HFFc6 (cell line): Measurements from ENCODE around the gene PLEKHJ1. TPM values are rescaled to one million over a fixed set of nuclear protein-coding genes. Genes with fewer than 3 reads are reported as not detected.

Experiments
- DNase-seq: peaks from one replicate; pipeline ENCODE4 v3.0.0-alpha.2; 2018
- H3K27ac Mint-ChIP-seq: 2 replicates; pipeline ENCODE4 v1.8.0; 2020; ENCODE audit warnings: mild to moderate bottlenecking, mixed read lengths
- H3K27me3 Mint-ChIP-seq: 2 replicates; pipeline ENCODE4 v1.8.0; 2021; ENCODE audit warnings: mild to moderate bottlenecking, moderate library complexity, mixed read lengths; ENCODE audit not compliant: insufficient read depth
- H3K36me3 Mint-ChIP-seq: 2 replicates; pipeline ENCODE4 v1.8.0; 2021; ENCODE audit warnings: low read depth, mixed read lengths
- H3K4me1 Mint-ChIP-seq: 2 replicates; pipeline ENCODE4 v1.8.0; 2020; ENCODE audit warnings: low read depth, mixed read lengths
- H3K4me3 Mint-ChIP-seq: 2 replicates; pipeline ENCODE4 v1.8.0; 2020; ENCODE audit warnings: mild to moderate bottlenecking, moderate library complexity, mixed read lengths
- H3K9me3 Mint-ChIP-seq: 2 replicates; pipeline ENCODE4 v1.8.0; 2020; ENCODE audit warnings: mild to moderate bottlenecking, mixed read lengths
- total RNA-seq, 6 experiments: library from RNA; stranded (reverse); fragmentation: NEBNext Ultra II Directional; extraction: Animal tissue kit (Norgen Biotek cat#: 25700); gene quantifications; 2 replicates in 1 of 6; 3 replicates in 5 of 6; pipeline ENCODE4 v1.2.3, GENCODE V29; 2021
- TF ChIP-seq, protein P1 (sequence below): fragments of 200-600 bp; sonication (generic); IDR thresholded peaks from 2 replicates; pipeline ENCODE4 v1.5.0; 2021; ENCODE audit warnings: antibody characterized with exemption, mild to moderate bottlenecking

PLEKHJ1 gene
- total RNA-seq, 6 experiments from 2014 or later = 45.9 to 57.3 (median 50.2) TPM

DNA sequence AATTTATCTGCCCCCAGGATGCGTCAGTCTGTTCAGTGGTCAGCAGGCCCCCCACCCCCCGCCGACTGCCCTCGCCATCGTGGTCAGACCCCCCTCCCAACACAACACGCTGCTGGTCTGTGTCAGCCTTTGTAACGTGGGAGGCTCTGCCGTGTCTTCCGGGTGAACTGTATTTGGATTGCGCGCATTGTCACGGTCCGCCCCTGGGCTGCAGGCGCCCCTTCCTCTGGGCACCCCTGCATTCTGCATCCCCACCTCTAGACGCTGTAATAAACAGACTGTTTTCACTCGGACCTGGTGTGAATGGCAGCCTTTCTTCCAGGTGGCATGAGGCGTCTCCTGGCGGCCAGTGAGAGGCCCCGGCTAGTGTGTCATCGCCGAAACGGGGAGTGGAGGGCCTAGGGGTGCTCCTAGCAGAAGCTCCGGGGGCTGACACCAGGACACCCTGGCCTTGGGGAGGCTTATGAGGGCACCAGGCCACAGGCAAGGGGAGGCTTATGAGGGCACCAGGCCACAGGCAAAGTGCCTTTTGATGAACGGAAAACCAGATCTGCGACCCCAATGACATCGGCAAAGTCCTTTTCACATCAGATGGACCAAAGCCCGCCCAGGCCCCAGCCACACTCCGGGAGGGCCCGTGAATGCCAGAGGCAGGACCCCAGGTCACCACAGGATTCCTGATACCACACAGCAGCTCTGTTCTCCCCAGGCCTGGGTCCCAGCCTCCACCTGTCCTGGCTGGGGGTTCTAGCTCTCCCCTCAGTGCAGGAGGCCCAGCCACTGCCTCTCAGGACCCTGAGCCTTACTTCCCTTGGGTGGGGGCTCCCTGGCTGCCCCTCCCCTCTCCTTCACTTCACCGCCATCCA, 3.6 kb downstream of the PLEKHJ1 start:
- TF ChIP-seq, protein P1, sequence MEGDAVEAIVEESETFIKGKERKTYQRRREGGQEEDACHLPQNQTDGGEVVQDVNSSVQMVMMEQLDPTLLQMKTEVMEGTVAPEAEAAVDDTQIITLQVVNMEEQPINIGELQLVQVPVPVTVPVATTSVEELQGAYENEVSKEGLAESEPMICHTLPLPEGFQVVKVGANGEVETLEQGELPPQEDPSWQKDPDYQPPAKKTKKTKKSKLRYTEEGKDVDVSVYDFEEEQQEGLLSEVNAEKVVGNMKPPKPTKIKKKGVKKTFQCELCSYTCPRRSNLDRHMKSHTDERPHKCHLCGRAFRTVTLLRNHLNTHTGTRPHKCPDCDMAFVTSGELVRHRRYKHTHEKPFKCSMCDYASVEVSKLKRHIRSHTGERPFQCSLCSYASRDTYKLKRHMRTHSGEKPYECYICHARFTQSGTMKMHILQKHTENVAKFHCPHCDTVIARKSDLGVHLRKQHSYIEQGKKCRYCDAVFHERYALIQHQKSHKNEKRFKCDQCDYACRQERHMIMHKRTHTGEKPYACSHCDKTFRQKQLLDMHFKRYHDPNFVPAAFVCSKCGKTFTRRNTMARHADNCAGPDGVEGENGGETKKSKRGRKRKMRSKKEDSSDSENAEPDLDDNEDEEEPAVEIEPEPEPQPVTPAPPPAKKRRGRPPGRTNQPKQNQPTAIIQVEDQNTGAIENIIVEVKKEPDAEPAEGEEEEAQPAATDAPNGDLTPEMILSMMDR = no peak
- H3K27ac Mint-ChIP-seq = 0 out of 2 replicates have a peak overlapping the region, but pooled peaks have one; percentile 7
- peaks cover 13% of the 10 kb centered on the region for H3K9me3 Mint-ChIP-seq
- H3K4me3 Mint-ChIP-seq = peak overlapping the region; percentile 20; the same call in 1 of the 2 replicates
- H3K27me3 Mint-ChIP-seq = peaks cover 14% of the 10 kb centered on the region
- H3K4me1 Mint-ChIP-seq = peaks cover 16% of the 10 kb centered on the region; the same call in 1 of the 2 replicates
- no peak for DNase-seq
- H3K36me3 Mint-ChIP-seq = peaks cover 24% of the 10 kb centered on the region

DNA sequence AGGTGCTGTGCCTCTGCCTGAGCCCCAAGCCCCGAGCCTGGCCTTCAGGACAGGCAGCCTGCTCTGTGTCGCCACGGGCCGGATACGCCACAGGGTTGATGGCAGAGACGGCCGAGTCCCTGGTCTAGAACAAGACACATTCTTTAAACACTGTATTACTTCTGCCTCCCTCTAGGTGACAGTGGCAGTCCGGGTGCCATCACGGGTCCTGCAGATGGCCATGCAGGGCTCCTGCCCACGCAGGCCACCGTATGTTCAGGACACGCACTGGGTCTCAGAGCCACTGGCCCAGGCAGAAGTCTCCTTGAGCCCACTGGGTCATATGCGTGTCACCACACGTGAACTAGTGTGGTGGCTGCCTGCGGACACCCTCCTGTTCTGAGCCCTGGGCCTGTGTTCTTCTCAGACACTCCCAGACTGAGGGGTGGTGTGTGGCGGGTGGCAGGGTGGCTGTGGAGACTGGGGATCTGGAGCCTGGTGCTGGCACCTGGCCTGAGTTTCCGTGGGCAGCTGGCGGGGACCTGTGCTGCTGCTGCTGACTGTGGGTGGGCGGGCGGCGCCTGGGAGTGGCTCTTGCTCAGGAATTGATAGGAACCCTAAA, 4.4 kb downstream of the PLEKHJ1 start:
- DNase-seq = no peak
- Mint-ChIP-seq H3K4me1 (peaks cover 15% of the 10 kb centered on the region; the same call in 1 of the 2 replicates), H3K27ac (peak overlapping the region; percentile 48; the same call in 1 of the 2 replicates), H3K9me3 (peaks cover 6% of the 10 kb centered on the region), H3K36me3 (peaks cover 19% of the 10 kb centered on the region), H3K4me3 (no peak overlapping the region), H3K27me3 (peaks cover 15% of the 10 kb centered on the region)
- TF ChIP-seq, protein P1 = peak; percentile 51

DNA sequence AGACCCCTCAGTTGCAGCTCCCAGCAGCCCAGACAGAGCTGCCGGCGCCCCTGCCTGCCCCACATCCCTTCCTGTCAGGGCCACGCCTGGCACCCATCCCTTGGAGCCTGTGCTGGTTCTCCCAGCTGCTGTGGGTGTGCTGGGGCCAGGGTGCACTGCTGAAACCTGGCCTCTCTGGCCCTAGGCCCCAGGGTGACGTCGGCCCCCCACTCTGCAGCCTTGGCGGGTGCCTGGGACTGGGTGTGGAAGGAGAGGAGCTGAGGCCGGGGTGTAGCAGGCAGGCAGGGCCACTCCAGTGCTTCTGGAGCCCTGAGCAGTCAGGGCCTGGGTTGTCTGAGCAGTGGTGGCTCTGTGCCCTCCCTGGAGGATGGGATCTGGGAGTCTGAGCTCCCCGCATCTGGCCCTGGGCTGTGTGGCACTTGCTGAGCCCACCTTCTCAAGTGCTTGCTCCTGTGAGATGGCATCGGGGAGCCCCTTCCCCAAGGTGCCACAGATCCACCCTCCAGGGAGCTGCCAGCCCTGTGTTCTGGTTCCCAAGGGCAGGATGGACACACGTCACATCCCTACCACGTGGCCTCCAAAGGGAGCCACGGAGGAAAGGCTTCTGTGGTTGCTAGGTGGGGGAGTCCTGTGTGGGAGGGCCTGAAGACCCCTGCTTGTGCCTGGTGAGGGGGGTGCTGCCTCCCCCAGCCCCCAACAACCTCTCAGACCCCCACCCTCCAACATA, 5.2 kb downstream of the PLEKHJ1 start:
- H3K27ac Mint-ChIP-seq = peak overlapping the region; percentile 48; the same call in 1 of the 2 replicates
- H3K36me3 Mint-ChIP-seq = peaks cover 16% of the 10 kb centered on the region
- H3K27me3 Mint-ChIP-seq = peaks cover 11% of the 10 kb centered on the region
- DNase-seq = no peak
- H3K4me1 Mint-ChIP-seq = peaks cover 15% of the 10 kb centered on the region; the same call in 1 of the 2 replicates
- no peaks in the 10 kb centered on the region for H3K9me3 Mint-ChIP-seq
- TF ChIP-seq, protein P1 = no peak
- no peak overlapping the region for H3K4me3 Mint-ChIP-seq

DNA sequence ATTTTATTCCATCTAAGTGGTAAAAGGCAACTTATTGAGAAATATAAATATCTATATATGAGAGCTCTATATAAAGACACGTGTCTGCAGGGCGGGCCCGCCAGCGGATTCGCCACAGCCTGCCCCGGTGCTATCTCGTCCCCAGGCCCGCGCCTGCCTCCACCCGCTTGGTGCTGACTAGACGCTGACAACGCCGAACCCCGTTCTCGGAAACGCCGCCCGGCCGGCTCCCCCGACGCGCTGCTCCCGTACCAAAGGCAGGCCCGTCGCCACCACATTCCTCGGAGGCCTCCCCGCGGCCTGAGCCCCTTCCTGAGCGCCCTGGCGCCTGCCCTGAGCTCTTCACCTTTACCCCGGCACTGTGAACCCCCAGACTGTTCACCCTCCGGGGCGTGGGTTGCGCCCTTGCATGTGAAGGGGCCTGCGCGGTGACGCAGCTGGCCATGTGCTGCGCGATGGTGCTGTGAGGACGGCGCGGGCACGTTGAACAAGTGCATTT, 6.0 kb downstream of the PLEKHJ1 start:
- Mint-ChIP-seq H3K4me3 (no peak overlapping the region), H3K9me3 (no peaks in the 10 kb centered on the region), H3K36me3 (peaks cover 12% of the 10 kb centered on the region), H3K27ac (no peak overlapping the region), H3K4me1 (peaks cover 12% of the 10 kb centered on the region; the same call in 1 of the 2 replicates), H3K27me3 (peaks cover 11% of the 10 kb centered on the region)
- TF ChIP-seq, protein P1 = no peak
- DNase-seq = no peak
